Bronchial epithelial cell (primary cell): Measurements from ENCODE around the gene MAPKAPK2. TPM values are rescaled to one million over a fixed set of nuclear protein-coding genes. Genes with fewer than 3 reads are reported as not detected.
"Not testable (repeated sequence)": the region's sequence is repeated elsewhere in the genome, so short reads cannot be mapped to it uniquely, and the experiment has no call there.

Experiments
- DNase-seq: peaks from one replicate; pipeline ENCODE4 v3.0.0-alpha.2; 2010; ENCODE audit warnings: low read depth
- FAIRE-seq: peaks from 2 replicates; lab custom pipeline; 2011; peaks lifted over from hg19 to GRCh38; lab: Jason Lieb, UNC
- H3K27me3 ChIP-seq: 2 replicates; pipeline ENCODE4 v1.5.1; 2011; ENCODE audit warnings: low read length; ENCODE audit not compliant: control insufficient read depth, insufficient read depth
- H3K36me3 ChIP-seq: 2 replicates; pipeline ENCODE4 v1.5.1; 2011; ENCODE audit warnings: low read length; ENCODE audit not compliant: control insufficient read depth, insufficient read depth
- H3K4me3 ChIP-seq: 2 replicates; pipeline ENCODE4 v1.5.1; 2011; ENCODE audit warnings: mild to moderate bottlenecking, low read depth, low read length, control low read depth
- total RNA-seq: library from RNA; depleted of rRNA; stranded (reverse); fragments of >200 nt; gene quantifications from 2 replicates; pipeline ENCODE4 v1.2.1, GENCODE V29; 2014
- TF ChIP-seq, protein P1 (sequence below): IDR thresholded peaks from 2 replicates; pipeline ENCODE4 v1.5.1; 2011; ENCODE audit warnings: mild to moderate bottlenecking, moderate library complexity, low read length, control low read depth, inconsistent platforms; ENCODE audit not compliant: insufficient read depth, severe bottlenecking

The MAPKAPK2 gene
- total RNA-seq, 1 donor from 2014 or later: 23.2 TPM

DNA sequence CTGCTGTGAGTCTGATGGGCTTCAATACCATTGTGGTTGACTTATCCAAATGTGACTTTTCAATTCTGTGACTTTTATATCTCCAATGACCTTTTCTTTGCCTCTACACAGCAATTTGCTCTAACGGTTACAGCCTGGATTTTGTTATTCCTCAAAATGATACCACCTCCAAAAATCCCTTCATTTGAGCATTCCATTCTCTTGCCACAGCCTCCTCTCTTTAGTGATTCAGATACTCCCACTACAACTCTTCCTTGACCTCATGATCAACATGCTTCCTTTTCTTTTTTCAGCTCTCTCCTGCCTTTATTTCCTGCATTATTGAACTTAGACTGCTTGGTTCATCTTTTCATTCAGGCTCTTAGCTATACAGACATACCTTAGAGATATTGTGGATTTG lies 69.3 kb downstream of the MAPKAPK2 start:
- no peak overlapping the region for H3K4me3 ChIP-seq
- FAIRE-seq: no peak
- no peaks in the 10 kb centered on the region for H3K27me3 ChIP-seq
- DNase-seq: no peak
- H3K36me3 ChIP-seq: no peaks in the 10 kb centered on the region
- TF ChIP-seq, protein P1, sequence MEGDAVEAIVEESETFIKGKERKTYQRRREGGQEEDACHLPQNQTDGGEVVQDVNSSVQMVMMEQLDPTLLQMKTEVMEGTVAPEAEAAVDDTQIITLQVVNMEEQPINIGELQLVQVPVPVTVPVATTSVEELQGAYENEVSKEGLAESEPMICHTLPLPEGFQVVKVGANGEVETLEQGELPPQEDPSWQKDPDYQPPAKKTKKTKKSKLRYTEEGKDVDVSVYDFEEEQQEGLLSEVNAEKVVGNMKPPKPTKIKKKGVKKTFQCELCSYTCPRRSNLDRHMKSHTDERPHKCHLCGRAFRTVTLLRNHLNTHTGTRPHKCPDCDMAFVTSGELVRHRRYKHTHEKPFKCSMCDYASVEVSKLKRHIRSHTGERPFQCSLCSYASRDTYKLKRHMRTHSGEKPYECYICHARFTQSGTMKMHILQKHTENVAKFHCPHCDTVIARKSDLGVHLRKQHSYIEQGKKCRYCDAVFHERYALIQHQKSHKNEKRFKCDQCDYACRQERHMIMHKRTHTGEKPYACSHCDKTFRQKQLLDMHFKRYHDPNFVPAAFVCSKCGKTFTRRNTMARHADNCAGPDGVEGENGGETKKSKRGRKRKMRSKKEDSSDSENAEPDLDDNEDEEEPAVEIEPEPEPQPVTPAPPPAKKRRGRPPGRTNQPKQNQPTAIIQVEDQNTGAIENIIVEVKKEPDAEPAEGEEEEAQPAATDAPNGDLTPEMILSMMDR: no peak

DNA sequence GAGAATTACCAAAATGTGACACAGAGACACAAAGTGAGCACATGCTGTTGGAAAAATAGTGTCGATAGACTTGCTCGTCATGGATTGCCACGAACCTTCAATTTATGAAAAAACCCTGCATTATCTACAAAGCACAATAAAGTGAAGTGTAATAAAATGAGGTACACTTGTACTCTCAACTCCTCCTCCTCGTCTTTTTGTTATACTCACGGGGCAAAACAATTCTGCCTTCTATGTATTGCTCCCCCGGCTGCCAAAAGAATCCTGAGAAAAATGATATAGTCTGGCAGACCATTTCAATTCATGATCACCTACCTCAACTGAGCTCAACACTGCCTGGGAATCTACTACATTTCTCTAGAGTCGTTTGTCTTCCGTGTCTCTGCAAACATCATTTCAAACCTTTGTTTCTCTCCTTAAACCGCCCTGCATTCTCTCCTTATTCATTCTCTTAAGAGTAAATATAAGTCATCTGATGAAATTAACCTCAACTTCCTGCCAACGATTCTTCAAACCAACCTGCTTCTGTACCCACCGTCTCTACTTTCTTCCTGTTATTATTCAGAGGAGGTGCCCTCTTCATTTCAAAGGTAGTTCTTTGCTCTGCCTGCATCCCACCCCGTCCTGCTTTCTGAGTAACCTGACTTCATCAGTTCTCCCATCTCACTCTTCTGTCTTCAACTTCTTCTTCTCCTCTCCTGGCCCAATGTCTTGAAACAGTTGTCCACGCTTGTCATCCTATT lies 73.0 kb downstream of the MAPKAPK2 start:
- TF ChIP-seq, protein P1: no peak
- Histone ChIP-seq H3K36me3 (no peaks in the 10 kb centered on the region), H3K27me3 (no peaks in the 10 kb centered on the region), H3K4me3 (no peak overlapping the region)
- DNase-seq (peak; percentile 38), FAIRE-seq (no peak)

DNA sequence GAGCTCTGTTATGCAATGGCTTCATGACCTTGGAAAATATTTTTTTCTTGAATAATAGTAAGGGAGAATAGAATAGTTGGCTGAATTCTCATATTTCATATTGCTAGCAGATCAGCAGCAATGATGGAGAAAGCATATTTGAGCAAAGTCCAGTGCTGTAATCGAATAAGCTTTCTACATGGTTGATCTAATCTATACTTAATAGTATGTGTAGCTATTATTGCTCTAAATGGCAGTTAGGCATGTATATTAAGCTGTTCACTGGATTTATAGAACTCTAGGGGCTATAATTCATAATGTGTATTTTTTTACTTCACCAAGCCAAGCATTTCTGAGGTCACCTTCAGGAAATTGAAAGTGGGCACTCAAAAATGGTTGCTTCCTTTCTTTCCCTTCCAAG lies 75.9 kb downstream of the MAPKAPK2 start:
- FAIRE-seq (no peak), DNase-seq (no peak)
- no peaks in the 10 kb centered on the region for H3K36me3 ChIP-seq
- TF ChIP-seq, protein P1: no peak
- H3K4me3 ChIP-seq: no peak overlapping the region
- peaks cover 2% of the 10 kb centered on the region for H3K27me3 ChIP-seq

DNA sequence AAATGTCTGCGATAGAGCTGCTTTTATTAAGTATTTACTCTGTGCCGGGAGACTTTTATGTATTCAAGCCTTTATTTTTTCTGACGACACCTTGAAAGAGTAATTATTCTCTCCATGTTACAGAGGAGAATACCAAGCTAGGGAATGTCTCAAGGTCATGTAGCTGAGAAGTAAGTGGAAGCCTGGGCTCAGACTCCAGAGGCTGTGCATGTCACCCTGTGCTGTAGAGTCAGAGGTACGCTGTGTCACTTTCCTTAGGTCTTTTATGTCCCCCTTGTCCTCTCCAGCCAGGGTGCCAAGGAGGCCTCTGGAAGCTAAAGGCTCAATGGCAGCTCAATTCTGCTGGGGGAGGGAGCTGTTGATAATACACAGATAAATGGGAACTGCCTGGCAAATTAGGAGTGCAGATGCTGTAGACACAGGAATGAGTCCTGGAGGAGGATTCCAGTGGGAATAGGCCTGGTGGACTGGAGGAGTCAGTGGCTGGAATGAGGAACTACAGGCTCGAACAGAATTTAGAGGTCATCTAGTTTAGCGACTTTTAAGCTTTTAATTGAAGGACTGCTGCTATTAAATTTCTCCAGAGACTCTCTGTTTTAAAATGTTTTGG lies 76.6 kb downstream of the MAPKAPK2 start:
- H3K4me3 ChIP-seq: no peak overlapping the region
- no peak for DNase-seq
- TF ChIP-seq, protein P1: no peak
- H3K27me3 ChIP-seq: peaks cover 6% of the 10 kb centered on the region
- no peak for FAIRE-seq
- no peaks in the 10 kb centered on the region for H3K36me3 ChIP-seq

DNA sequence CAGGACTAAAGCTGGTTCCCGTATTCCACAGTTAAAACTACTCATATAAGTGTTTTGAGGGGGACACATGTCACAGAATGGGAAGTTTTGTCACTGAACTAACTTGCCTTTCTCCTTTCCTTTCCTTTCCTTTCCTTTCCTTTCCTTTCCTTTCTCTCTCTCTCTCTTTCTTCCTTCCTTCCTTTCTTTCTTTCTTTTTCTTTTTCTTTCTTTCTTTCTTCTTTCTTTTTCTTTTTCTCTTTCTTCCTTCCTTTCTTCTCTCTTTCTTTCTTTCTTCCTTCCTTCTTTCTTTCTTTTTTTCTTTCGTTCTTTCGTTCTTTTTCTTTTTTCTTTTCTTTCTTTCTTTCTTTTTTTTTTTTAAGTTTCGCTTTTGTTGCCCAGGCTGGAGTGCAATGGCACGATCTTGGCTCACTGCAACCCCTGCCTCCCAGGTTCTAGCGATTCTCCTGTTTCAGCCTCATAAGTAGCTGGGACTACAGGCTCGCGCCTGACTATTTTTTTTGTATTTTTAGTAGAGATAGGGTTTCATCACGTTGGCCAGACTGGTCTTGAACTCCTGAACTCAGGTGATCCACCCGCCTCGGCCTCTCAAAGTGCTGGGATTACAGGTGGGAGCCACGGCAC lies 78.1 kb downstream of the MAPKAPK2 start:
- not testable (repeated sequence) for FAIRE-seq, DNase-seq, H3K4me3 ChIP-seq, H3K36me3 ChIP-seq, H3K27me3 ChIP-seq

DNA sequence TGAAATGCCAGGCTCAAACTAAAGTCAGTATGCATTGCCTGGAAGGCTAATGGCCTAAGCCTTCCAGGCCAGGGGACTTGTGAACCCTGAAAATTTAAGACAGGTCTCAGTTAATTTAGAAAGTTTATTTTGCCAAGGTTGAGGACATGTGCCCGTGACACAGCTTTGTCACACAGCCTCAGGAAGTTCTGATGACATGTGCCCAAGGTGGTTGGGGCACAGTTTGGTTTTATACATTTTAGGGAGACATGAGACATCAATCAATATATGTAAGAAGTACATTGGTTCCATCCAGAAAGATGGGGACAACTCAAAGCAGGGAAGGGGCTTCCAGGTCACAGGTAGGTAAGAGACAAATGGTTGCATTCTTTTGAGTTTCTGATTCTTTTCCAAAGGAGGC lies 81.1 kb downstream of the MAPKAPK2 start:
- not testable (repeated sequence) for H3K27me3 ChIP-seq, FAIRE-seq, DNase-seq

More for the DNA sequence above, 81.1 kb downstream of the MAPKAPK2 start:
- not testable (repeated sequence) for H3K4me3 ChIP-seq, H3K36me3 ChIP-seq
